ENCODE data around the gene KMT5B. TPM values are rescaled to one million over a fixed set of nuclear protein-coding genes. Genes with fewer than 3 reads are reported as not detected.

KMT5B gene
- total and polyA plus RNA-seq, 2 donors (not counting 1 experiment from before 2014, with no cell fraction given): 13.0 to 24.3 TPM

GRCh38 chr11:68130121-68130520 lies 83.0 kb downstream of the KMT5B start:
- H3K4me3 ChIP-seq (replicated peaks in 1 of 4; ENCODE audit: control extremely low read depth in 1 of 4, insufficient read depth in 1 of 4, low read depth in 3 of 4, low read length in 4 of 4): no peak overlapping the region

GRCh38 chr11:68128682-68129327 lies 84.3 kb downstream of the KMT5B start:
- Histone ChIP-seq H3K9ac (ENCODE audit: insufficient read depth, low read length) (no peak overlapping the region), H3K4me2 (ENCODE audit: extremely low read depth, insufficient read depth, low read length) (peak overlapping the region; percentile 64), H3K27ac (ENCODE audit: insufficient read depth, low read length) (no peak overlapping the region)

More at GRCh38 chr11:68130121-68130520, 83.0 kb downstream of the KMT5B start:
- TF ChIP-seq CTCF (conservative IDR thresholded peaks at IDR 0.05 in 1 of 2, IDR thresholded peaks at IDR 0.05 in 1 of 2; ENCODE audit: low read depth in 1 of 2, low read length in 2 of 2): no peak
- H3K9ac ChIP-seq (ENCODE audit: insufficient read depth, low read length): no peak overlapping the region
- H3K4me1 ChIP-seq (ENCODE audit: control insufficient read depth, extremely low read depth, insufficient read depth, low read length): peaks cover 3% of the 10 kb centered on the region
- H3K27ac ChIP-seq (ENCODE audit: insufficient read depth, low read length): no peak overlapping the region
- H2AFZ ChIP-seq (ENCODE audit: low read length): no peak overlapping the region
- H3K27me3 ChIP-seq (ENCODE audit: control insufficient read depth, insufficient read depth, low read length): peaks cover 10% of the 10 kb centered on the region
- H3K9me3 ChIP-seq (ENCODE audit: control insufficient read depth, insufficient read depth, low read depth, low read length): no peaks in the 10 kb centered on the region
- no peak for DNase-seq (ENCODE audit: low read depth in 2 of 2)
- no peak overlapping the region for H3K4me2 ChIP-seq (ENCODE audit: extremely low read depth, insufficient read depth, low read length)
- H3K36me3 ChIP-seq (ENCODE audit: control insufficient read depth, insufficient read depth, low read length): no peaks in the 10 kb centered on the region
- no peaks in the 10 kb centered on the region for H3K79me2 ChIP-seq (ENCODE audit: control insufficient read depth, insufficient read depth, low read length)
- H4K20me1 ChIP-seq (ENCODE audit: control insufficient read depth, extremely low read depth, insufficient read depth, low read length): no peaks in the 10 kb centered on the region

More at GRCh38 chr11:68128682-68129327, 84.3 kb downstream of the KMT5B start:
- H3K79me2 ChIP-seq (ENCODE audit: control insufficient read depth, insufficient read depth, low read length): no peaks in the 10 kb centered on the region
- H3K4me1 ChIP-seq (ENCODE audit: control insufficient read depth, extremely low read depth, insufficient read depth, low read length): peaks cover 3% of the 10 kb centered on the region
- H3K36me3 ChIP-seq (ENCODE audit: control insufficient read depth, insufficient read depth, low read length): no peaks in the 10 kb centered on the region
- H4K20me1 ChIP-seq (ENCODE audit: control insufficient read depth, extremely low read depth, insufficient read depth, low read length): no peaks in the 10 kb centered on the region
- peak; percentile 68 to 86 for DNase-seq (ENCODE audit: low read depth in 2 of 2)
- peak overlapping the region; percentile 49 for H2AFZ ChIP-seq (ENCODE audit: low read length)
- H3K27me3 ChIP-seq (ENCODE audit: control insufficient read depth, insufficient read depth, low read length): peaks cover 10% of the 10 kb centered on the region
- H3K4me3 ChIP-seq (replicated peaks in 1 of 4; ENCODE audit: control extremely low read depth in 1 of 4, insufficient read depth in 1 of 4, low read depth in 3 of 4, low read length in 4 of 4): peak overlapping the region in 3 of 4 experiments; percentile 7 to 51 (median 49)
- TF ChIP-seq CTCF (conservative IDR thresholded peaks at IDR 0.05 in 1 of 2, IDR thresholded peaks at IDR 0.05 in 1 of 2; ENCODE audit: low read depth in 1 of 2, low read length in 2 of 2) (no peak), EZH2 (IDR thresholded peaks at IDR 0.05; ENCODE audit: low read length, missing control alignments) (no peak)
- H3K9me3 ChIP-seq (ENCODE audit: control insufficient read depth, insufficient read depth, low read depth, low read length): no peaks in the 10 kb centered on the region

Data from fibroblast of lung (primary cell).